GM21447 (cell line): ENCODE measurements around the gene KLF18.
"Not testable (repeated sequence)": the region's sequence is repeated elsewhere in the genome, so short reads cannot be mapped to it uniquely, and the experiment has no call there.

Source experiments
- ATAC-seq: cut with Tn5 transposase; IDR thresholded peaks from one replicate; pipeline ENCODE4 v1.9.1; 2021; ENCODE audit not compliant: unreplicated experiment

KLF18 gene

DNA sequence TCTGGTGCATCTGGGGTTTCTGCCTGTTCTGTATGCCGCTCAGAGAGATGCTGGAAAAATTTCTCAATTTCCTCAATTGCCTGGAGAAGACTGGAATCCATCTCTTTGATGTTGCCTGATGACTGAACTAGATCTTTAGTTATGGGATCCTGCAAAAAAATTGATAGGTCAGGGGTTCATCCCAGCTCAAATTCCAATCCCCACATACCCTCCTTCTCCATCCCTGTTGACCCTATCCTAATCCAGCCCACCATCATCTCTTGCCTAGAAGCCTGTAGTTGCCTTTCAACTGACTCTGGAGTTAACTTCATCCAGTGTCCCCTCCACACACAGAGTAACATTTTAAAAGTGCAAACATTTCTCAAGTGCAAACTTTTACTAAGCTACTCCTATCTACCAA lies at the start of gene KLF18:
Gene KLF18, minus strand, starts transcription at position 101 of the 400 bp plus-strand sequence. Its CDS starts 0 bp downstream, at position 101.
- ATAC-seq = no peak

DNA sequence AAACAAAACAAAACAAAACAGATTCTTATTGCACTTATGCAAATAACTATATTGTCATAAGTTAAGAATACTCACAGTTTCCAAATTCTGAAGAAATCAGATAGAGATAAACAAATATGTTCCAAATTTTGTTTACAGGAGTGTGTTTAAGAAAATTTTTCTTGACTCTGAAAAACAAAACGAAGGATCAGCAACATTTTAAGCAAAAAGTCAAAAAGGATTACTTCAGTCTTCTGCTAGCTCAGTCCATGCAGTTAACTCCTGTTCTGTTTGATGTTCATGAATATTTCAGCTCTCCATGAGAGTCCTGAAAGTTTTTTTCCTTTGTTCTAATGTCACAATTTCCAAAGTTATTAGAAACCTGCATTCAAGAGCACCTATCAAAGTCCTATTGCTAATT lies 33.2 kb upstream of the KLF18 start:
- no peak for ATAC-seq

DNA sequence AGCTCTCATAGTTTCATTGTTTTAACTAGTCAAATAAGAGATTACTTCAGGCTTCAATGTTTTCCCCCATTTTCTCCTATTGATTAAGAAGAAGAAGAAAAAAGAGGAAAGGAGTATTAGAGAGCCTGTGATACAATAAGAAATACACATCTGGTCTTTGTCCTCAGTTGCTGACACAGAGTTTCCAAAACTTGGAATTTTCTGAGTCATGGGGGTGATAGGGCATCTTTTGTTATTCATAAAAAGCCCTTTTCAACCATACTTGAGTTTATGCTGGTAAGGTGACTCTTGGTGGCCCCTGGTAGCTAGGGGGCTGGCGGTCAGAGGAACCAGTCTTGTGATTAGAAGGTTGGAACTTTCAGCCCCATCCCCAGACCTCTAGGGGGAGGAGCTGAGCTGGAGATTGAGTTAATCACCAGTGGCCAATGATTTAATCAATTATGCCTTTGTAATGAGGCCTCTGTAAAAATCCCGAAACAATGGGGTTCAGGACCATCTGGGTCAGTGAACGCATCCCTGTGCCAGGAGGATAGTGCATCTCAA lies 28.9 kb upstream of the KLF18 start:
- ATAC-seq = no peak

- ATAC-seq = no peak
Measured at GRCh38 chr1:44168520-44169098, 27.2 kb upstream of the KLF18 start.

GRCh38 chr1:44161546-44161945 lies 20.1 kb upstream of the KLF18 start:
- no peak for ATAC-seq

DNA sequence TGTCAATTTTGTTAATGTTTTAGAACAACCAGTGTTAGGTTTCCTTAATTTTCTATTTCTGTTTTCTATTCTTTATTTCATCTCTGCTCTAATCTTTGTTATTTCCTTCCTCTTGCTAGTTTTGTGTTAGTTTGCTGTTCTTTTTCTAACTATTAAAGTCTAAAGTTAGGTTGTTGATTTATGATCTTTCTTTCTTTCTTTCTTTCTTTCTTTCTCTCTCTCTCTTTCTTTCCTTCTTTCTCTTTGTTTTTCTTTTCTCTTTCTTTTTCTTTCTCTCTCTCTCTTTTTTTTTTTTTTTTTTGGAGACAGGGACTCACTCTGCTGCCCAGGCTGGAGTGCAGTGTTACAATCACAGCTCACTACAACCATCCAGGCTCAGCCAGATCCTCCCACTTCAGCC lies 17.4 kb upstream of the KLF18 start:
- ATAC-seq = no peak

DNA sequence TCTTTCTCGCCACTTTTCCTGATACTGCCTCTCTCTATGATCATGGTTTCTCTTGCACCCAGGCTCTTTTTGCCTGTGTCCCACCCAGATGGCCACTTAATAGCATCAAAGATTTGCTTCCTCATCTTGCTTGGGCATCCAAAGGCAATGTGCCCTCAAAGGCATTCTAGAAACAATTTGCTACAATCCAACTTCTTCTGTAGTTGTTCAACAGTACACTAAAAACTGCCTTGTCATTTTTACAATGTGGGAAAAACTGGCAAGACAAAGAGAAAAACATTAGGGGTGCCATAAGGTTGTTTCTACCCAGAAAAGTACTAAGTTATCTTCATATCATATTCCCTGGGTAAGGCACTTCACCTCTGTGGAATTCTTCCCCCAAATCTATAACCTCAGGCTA lies 16.5 kb upstream of the KLF18 start:
- no peak for ATAC-seq

GRCh38 chr1:44154049-44154448 lies 12.6 kb upstream of the KLF18 start:
- ATAC-seq = no peak

DNA sequence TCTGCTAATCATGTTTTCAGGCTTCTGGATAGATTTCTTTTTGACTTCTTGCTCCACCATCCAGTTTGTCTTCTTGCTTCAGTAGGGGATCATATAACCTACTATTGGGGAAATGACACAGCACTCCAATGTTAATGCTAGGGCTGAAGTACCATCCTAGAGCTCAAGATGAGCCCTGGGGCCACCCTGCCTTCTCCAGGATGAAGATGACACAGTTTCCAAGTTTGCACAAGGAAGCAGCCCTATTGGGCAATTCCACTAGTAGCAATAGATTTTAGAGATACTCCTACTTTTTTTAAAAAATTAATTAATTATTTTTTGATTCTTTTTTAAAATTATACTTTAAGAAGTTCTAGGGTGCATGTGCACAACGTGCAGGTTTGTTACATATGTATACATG lies 11.3 kb upstream of the KLF18 start:
- no peak for ATAC-seq

DNA sequence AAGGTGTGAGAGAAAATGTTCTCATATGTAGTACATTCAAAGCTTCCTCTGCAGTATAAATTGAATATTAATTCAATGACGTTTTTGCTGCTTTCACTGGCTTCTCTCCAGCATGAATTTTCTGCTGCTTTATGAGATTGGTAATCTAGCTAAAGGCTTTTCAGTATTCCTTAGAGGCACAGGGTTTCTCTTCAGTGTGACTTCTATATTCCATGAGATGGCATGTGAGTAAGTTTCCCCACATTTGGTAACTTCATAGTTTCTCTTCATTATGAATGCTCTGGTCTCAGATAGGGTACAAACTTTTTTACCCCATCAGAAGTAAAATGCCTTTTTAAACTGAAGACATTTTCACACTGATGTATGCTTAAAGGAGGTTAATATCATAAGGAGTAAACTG lies 10.4 kb upstream of the KLF18 start:
- no peak for ATAC-seq

- ATAC-seq = no peak
Measured at GRCh38 chr1:44151332-44151731, 9.9 kb upstream of the KLF18 start.

- ATAC-seq = no peak
Measured at GRCh38 chr1:44147582-44147981, 6.2 kb upstream of the KLF18 start.

DNA sequence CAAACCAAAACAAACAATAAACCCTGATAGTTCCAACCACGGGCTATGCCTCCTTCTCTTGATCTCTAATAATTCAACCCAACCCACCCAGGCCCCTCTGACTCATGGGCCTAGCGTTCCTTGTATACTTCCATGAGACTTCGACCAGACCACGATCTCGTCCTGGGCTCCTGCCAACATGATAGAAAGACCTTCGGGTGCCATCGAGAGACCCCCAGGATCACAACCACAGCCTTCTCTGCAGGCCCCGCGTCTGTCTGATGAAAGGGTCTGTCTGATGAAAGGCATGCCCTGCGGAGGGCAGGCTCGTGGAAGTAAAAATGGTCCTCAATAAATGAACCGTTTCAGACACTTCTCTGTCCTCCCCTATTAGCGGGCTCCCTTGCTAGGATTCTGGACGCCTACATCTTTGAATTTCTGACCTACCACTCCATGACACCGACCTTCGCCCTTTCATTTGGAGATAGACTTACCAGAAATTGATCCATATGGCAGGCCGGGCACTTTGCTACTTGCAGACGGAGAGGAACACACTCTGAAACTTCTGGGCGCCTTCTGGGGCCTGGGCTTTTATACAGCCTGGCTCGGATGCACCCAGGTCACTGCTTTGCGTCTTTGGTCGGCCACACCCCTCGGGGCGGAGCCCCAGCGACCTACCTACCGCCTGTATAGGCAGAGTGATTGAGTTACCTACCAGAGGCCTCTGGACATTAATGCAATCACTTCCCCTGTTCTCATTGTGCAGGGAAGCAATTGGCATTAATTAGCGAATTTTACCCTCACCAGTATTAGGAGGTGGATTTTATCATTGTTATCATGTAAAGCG lies 5.3 kb upstream of the KLF18 start:
- no peak for ATAC-seq

DNA sequence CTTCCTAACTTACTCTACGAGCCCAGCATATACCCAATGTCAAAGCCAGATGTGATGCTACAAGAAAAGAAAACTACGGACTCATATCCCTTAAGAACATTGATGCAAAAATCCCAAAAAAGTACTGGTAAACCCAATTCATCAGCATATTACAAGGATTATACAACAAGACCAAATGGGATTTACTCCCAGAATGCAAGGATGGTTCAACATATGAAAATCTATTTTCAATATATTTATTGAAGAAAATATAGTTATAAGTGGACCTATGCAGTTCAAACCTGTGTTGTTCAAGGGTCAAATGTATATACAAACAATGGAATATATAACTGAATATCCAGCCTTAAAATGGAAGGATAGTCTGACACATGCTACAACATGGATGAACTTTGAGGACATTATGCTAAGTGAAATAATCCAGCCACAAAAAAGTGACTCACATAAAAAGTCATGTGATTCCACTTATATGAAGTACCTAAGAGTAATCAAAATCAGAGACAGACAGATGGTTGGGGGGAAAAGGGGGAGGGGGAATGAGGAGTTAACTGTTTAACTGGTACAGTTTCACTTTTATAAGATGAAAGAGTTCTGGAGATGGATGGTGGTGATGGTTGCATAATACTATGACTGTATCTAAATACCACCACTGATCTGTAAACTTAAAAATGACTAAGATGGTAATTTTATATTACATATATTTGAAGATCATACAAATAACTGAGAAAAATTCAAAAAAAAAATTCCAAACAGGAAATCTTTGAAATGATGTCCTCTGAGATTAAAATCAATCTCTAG lies 3.7 kb upstream of the KLF18 start:
- ATAC-seq = no peak

GRCh38 chr1:44139565-44139964 lies 1.9 kb downstream of the KLF18 start:
- not testable (repeated sequence) for ATAC-seq

GRCh38 chr1:44138239-44138638 lies 3.2 kb downstream of the KLF18 start:
- ATAC-seq = no peak

- no peak for ATAC-seq
Measured at GRCh38 chr1:44135886-44136285, 5.5 kb downstream of the KLF18 start.

- ATAC-seq = no peak
Measured at GRCh38 chr1:44134071-44134920, 7.1 kb downstream of the KLF18 start.

GRCh38 chr1:44131411-44131810 lies 10.0 kb downstream of the KLF18 start:
- no peak for ATAC-seq

DNA sequence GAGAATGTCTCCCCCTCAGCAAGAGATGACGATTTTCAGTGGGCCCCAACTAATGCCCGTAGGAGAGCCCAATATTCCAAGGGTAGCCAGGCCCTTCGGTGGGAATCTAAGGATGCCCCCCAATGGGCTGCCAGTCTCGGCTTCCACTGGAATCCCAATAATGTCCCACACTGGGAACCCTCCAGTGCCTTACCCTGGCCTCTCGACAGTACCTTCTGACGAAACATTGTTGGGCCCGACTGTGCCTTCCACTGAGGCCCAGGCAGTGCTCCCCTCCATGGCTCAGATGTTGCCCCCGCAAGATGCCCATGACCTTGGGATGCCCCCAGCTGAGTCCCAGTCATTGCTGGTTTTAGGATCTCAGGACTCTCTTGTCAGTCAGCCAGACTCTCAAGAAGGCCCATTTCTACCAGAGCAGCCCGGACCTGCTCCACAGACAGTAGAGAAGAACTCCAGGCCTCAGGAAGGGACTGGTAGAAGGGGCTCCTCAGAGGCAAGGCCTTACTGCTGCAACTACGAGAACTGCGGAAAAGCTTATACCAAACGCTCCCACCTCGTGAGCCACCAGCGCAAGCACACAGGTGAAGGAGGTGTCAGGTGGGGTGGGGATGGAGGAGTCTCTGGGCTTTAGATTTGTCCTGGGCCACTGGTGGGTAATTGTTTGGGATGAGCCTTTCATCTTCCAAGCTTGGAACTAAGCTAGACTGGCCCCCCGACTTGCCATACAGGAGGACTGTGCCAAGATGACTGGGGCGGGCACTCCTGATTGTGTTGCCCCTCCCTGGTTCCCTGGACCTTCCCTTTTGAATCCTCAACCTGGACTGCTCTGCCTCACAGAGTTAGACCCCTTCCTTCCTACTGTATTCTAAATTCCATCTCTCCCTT lies 11.6 kb downstream of the KLF18 start:
- no peak for ATAC-seq
